ENCODE data around the gene LAMA3.

- TF ChIP-seq, protein P1, sequence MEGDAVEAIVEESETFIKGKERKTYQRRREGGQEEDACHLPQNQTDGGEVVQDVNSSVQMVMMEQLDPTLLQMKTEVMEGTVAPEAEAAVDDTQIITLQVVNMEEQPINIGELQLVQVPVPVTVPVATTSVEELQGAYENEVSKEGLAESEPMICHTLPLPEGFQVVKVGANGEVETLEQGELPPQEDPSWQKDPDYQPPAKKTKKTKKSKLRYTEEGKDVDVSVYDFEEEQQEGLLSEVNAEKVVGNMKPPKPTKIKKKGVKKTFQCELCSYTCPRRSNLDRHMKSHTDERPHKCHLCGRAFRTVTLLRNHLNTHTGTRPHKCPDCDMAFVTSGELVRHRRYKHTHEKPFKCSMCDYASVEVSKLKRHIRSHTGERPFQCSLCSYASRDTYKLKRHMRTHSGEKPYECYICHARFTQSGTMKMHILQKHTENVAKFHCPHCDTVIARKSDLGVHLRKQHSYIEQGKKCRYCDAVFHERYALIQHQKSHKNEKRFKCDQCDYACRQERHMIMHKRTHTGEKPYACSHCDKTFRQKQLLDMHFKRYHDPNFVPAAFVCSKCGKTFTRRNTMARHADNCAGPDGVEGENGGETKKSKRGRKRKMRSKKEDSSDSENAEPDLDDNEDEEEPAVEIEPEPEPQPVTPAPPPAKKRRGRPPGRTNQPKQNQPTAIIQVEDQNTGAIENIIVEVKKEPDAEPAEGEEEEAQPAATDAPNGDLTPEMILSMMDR (conservative IDR thresholded peaks at IDR 0.05 in 1 of 2, IDR thresholded peaks at IDR 0.05 in 1 of 2; ENCODE audit: extremely low read depth in 1 of 2, insufficient read depth in 1 of 2, low read depth in 1 of 2, low read length in 2 of 2), result no peak
- no peak for TF ChIP-seq EZH2 (IDR thresholded peaks at IDR 0.05; ENCODE audit: borderline replicate concordance, low read length)
These were observed 245.0 kb downstream of the LAMA3 start for GRCh38 chr18:23934252-23934651.

Data from mammary epithelial cell (primary cell).